OCI-LY3 (cell line): ENCODE measurements around the gene FILIP1L.

Source experiments
- CTCF ChIP-seq: fragments of 200-600, 300-600 bp; sonication (generic); IDR thresholded peaks from 2 replicates; pipeline ENCODE4 v1.5.1; 2014; ENCODE audit warnings: antibody characterized with exemption, low read length, low read depth
- EZH2phosphoT487 ChIP-seq: fragments of 200-600 bp; shearing (Covaris generic); IDR thresholded peaks from 2 replicates; pipeline ENCODE4 v1.6.1; 2018; ENCODE audit warnings: antibody characterized with exemption, mixed run types, low read depth

DNA sequence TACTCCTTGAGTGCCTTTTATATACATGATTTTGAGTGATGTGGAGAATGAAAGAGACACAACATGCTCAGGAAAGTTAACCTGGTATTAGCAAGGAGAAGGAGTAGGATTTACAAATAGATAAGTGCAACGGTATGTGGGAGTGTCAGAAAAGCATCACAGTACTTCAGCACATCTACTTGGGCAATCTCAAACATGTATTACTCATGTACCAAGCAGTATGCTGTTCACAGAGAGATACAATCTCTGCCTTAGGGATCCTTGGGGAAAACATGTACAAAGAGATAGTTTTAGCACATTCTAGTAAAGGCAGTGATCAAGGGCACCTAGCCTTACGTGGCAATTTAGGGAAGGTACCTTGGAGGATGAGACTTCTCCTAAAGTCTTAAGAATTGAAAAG is 146.5 kb downstream of the FILIP1L start:
- TF ChIP-seq CTCF (no peak), EZH2phosphoT487 (no peak)
